DND-41 (cell line): ENCODE results near the gene SLC13A3.

Source experiments
- ATAC-seq: fragments of 200-7000 bp; cut with Tn5 transposase; 3 replicates; pipeline ENCODE4 v1.9.1; 2021; ENCODE audit warnings: low read depth; ENCODE audit not compliant: insufficient read depth
- DNase-seq: peaks from one replicate; pipeline ENCODE4 v3.0.0-alpha.2; 2020
- H2AFZ ChIP-seq: 2 replicates; pipeline ENCODE4 v1.6.0; 2012; ENCODE audit warnings: low read depth, low read length
- H3K27ac ChIP-seq: 2 replicates; pipeline ENCODE4 v1.5.1; 2012; ENCODE audit warnings: low read length, inconsistent platforms
- H3K27me3 ChIP-seq: fragments of 200-600 bp; sonication (generic); 2 replicates; pipeline ENCODE4 v1.6.0; 2012; ENCODE audit warnings: low read length, mild to moderate bottlenecking, inconsistent platforms; ENCODE audit not compliant: insufficient read depth, poor library complexity
- H3K36me3 ChIP-seq: 2 replicates; pipeline ENCODE4 v1.5.1; 2012; ENCODE audit warnings: low read length, inconsistent platforms; ENCODE audit not compliant: insufficient read depth
- H3K4me1 ChIP-seq: 2 replicates; pipeline ENCODE4 v1.5.1; 2012; ENCODE audit warnings: mild to moderate bottlenecking, low read length; ENCODE audit not compliant: insufficient read depth
- H3K4me2 ChIP-seq: 2 replicates; pipeline ENCODE4 v1.6.0; 2012; ENCODE audit warnings: mild to moderate bottlenecking, moderate library complexity, low read length, inconsistent platforms; ENCODE audit not compliant: insufficient read depth
- H3K4me3 ChIP-seq, 2 experiments: fragments of 200-600 bp in 1 of 2; shearing (Covaris generic) in 1 of 2; 2 replicates each; pipeline ENCODE4 v1.5.1; 2012 to 2016; ENCODE audit warnings: inconsistent platforms in 2 of 2, low read length in 2 of 2, mild to moderate bottlenecking in 2 of 2, low read depth in 1 of 2, moderate library complexity in 1 of 2
- H3K79me2 ChIP-seq: 2 replicates; pipeline ENCODE4 v1.6.0; 2012; ENCODE audit warnings: low read length, inconsistent platforms; ENCODE audit not compliant: insufficient read depth
- H3K9ac ChIP-seq: 2 replicates; pipeline ENCODE4 v1.6.0; 2012; ENCODE audit warnings: low read depth, mild to moderate bottlenecking, inconsistent platforms, low read length, moderate library complexity
- H3K9me3 ChIP-seq: 2 replicates; pipeline ENCODE4 v1.5.1; 2012; ENCODE audit warnings: low read length, moderate library complexity, mild to moderate bottlenecking, inconsistent platforms; ENCODE audit not compliant: insufficient read depth, severe bottlenecking
- H4K20me1 ChIP-seq: 2 replicates; pipeline ENCODE4 v1.6.0; 2012; ENCODE audit warnings: low read length; ENCODE audit not compliant: insufficient read depth
- CTCF ChIP-seq: IDR thresholded peaks from 2 replicates; pipeline ENCODE4 v1.5.1; 2012; ENCODE audit warnings: borderline replicate concordance, low read length, moderate library complexity, mild to moderate bottlenecking; ENCODE audit not compliant: poor library complexity, severe bottlenecking; ENCODE audit errors: extremely low read depth
- EZH2 ChIP-seq: IDR thresholded peaks from 3 replicates; pipeline ENCODE4 v1.6.1; 2012; ENCODE audit warnings: borderline replicate concordance, low read depth, mild to moderate bottlenecking, moderate library complexity, low read length, inconsistent platforms; ENCODE audit not compliant: severe bottlenecking

The SLC13A3 gene

GRCh38 chr20:46699651-46700359 lies 48.5 kb upstream of the SLC13A3 start:
- H3K4me2 ChIP-seq = no peak overlapping the region
- no peak overlapping the region for H3K9ac ChIP-seq
- H3K27ac ChIP-seq = no peak overlapping the region
- no peaks in the 10 kb centered on the region for H3K36me3 ChIP-seq
- no peaks in the 10 kb centered on the region for H3K9me3 ChIP-seq
- H4K20me1 ChIP-seq = no peaks in the 10 kb centered on the region
- DNase-seq (no peak), ATAC-seq (peak; percentile 47; the same call in 2 of the 3 replicates)
- peak; percentile 68 for TF ChIP-seq CTCF
- TF ChIP-seq EZH2 = no peak
- peaks cover 8% of the 10 kb centered on the region for H3K27me3 ChIP-seq
- H3K4me3 ChIP-seq = no peak overlapping the region
- no peaks in the 10 kb centered on the region for H3K79me2 ChIP-seq
- H3K4me1 ChIP-seq = no peaks in the 10 kb centered on the region
- no peak overlapping the region for H2AFZ ChIP-seq

GRCh38 chr20:46698788-46699187 lies 47.5 kb upstream of the SLC13A3 start:
- Histone ChIP-seq H3K27ac (no peak overlapping the region), H3K27me3 (peaks cover 8% of the 10 kb centered on the region), H3K4me3 (no peak overlapping the region), H3K9ac (no peak overlapping the region), H3K4me1 (no peaks in the 10 kb centered on the region; the same call in 1 of the 2 replicates), H2AFZ (no peak overlapping the region), H3K79me2 (no peaks in the 10 kb centered on the region), H4K20me1 (no peaks in the 10 kb centered on the region), H3K4me2 (no peak overlapping the region), H3K36me3 (no peaks in the 10 kb centered on the region), H3K9me3 (no peaks in the 10 kb centered on the region)
- no peak for TF ChIP-seq CTCF
- TF ChIP-seq EZH2 = no peak
- no peak for ATAC-seq
- DNase-seq = no peak

- TF ChIP-seq EZH2 (no peak), CTCF (no peak)
- H3K9ac ChIP-seq = no peak overlapping the region
- H3K27ac ChIP-seq = no peak overlapping the region
- H3K4me3 ChIP-seq = no peak overlapping the region
- ATAC-seq = peak; percentile 47
- no peaks in the 10 kb centered on the region for H3K36me3 ChIP-seq
- peaks cover 3% of the 10 kb centered on the region for H3K27me3 ChIP-seq
- DNase-seq = no peak
- no peaks in the 10 kb centered on the region for H3K79me2 ChIP-seq
- H3K4me2 ChIP-seq = no peak overlapping the region
- H2AFZ ChIP-seq = no peak overlapping the region
- no peaks in the 10 kb centered on the region for H4K20me1 ChIP-seq
- H3K9me3 ChIP-seq = no peaks in the 10 kb centered on the region
- no peaks in the 10 kb centered on the region; the same call in 1 of the 2 replicates for H3K4me1 ChIP-seq
Observed at GRCh38 chr20:46696791-46697279, 45.6 kb upstream of the SLC13A3 start.
